HG03442 (cell line): ENCODE measurements around the gene FUS.
"Not testable (repeated sequence)": the region's sequence is repeated elsewhere in the genome, so short reads cannot be mapped to it uniquely, and the experiment has no call there.

ENCODE experiments used
- ATAC-seq: cut with Tn5 transposase; IDR thresholded peaks from one replicate; pipeline ENCODE4 v1.9.1; 2021; ENCODE audit warnings: mild to moderate bottlenecking, moderate library complexity; ENCODE audit not compliant: unreplicated experiment

Gene FUS

GRCh38 chr16:31184888-31185287 is 4.9 kb downstream of the FUS start:
- ATAC-seq, result no peak

DNA sequence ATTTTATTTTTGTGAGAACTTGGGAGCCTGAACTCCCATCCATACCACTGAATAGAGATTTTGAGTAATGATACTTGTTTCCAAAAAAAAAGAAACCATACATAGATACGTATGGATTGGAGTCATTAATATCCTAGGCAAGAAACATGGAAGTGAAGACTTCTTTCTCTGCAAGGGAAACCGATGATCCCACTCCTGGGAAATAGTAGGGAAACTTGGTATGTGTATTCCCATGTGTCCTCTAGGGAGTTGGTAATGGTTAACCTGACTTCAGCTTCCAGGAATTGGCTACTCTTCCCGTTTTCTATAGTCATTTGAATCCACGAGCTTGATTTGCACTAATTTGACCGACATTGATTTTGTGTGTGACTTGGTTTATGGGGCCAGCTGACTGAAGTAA is 5.4 kb downstream of the FUS start:
- ATAC-seq, result no peak

GRCh38 chr16:31186176-31186575 is 6.2 kb downstream of the FUS start:
- ATAC-seq, result no peak

- ATAC-seq, result no peak
Measured at GRCh38 chr16:31186930-31187807, 7.2 kb downstream of the FUS start.

GRCh38 chr16:31187808-31188189 is 7.9 kb downstream of the FUS start:
- no peak for ATAC-seq

DNA sequence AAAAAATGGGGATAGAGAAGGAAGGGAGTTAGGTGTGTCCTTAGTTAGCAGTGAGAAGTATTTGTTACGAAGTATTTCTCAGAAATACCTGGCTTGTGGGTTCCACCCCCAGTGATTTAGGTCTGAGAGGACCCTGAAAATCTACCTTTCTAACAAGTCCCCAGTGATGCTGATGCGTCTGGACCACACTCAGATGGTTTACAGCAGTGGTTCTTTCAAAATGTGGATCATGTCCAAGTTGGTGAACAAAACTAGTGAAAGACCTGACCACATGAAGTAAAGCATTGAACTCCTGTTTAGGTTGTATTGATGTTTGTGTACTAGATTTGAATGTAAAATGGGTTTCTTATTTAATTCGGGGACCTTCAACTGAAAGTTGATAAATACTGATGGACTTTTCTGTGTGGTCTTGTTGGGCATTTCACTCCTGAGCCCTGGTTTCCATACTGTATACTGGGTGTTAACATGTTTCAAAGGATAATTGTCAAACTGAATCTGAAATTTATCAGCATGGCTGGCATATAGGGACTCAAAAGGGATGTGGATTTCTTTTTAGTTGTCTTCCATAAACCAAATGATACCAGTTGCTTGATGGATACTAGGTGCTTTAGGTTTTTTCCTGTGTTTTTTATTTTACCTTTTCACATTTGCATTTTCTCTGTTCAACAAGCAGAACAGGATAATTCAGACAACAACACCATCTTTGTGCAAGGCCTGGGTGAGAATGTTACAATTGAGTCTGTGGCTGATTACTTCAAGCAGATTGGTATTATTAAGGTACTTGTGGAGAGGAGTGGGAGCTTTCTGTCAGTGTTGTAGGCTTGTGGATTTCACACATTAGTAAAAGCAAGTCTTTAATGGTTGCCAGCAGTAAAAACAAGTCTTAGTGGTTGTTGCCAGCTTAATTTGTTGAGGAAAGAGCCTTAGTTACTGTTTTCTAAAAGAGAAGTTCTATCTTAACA is 8.8 kb downstream of the FUS start:
- ATAC-seq, result no peak

- ATAC-seq, result no peak
Measured at GRCh38 chr16:31189412-31189778, 9.5 kb downstream of the FUS start.

DNA sequence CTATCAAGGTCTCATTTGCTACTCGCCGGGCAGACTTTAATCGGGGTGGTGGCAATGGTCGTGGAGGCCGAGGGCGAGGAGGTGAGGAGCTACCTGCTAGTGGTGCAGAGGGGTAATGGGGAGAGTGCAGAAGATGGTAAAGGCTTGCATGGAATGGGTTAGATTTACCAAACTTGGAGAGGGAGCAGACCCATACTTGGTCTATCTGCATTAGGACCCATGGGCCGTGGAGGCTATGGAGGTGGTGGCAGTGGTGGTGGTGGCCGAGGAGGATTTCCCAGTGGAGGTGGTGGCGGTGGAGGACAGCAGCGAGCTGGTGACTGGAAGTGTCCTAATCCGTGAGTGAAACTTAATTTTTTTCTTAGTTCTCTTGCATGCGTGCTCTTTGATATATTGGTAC is 10.1 kb downstream of the FUS start:
- no peak for ATAC-seq

DNA sequence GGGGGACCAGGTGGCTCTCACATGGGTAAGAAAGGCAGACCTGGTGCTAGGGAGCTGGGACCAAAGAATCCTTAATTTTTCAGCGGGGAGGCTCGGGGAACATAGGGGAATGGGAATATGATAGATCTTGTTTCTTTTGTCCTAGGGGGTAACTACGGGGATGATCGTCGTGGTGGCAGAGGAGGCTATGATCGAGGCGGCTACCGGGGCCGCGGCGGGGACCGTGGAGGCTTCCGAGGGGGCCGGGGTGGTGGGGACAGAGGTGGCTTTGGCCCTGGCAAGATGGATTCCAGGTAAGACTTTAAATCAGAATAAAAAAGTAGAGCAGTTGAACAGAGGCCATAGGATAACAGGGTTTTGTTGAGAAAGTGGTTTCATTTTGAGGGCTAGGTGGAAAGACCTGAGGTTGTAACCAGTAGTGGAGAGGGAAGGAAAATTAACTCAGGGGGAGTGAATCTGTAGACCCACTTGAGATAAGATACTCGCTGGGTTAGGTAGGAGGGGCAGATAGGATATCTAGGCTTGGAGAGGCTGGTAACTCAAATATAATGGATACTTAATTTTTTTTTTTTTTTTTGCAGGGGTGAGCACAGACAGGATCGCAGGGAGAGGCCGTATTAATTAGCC is 11.0 kb downstream of the FUS start:
- no peak for ATAC-seq

DNA sequence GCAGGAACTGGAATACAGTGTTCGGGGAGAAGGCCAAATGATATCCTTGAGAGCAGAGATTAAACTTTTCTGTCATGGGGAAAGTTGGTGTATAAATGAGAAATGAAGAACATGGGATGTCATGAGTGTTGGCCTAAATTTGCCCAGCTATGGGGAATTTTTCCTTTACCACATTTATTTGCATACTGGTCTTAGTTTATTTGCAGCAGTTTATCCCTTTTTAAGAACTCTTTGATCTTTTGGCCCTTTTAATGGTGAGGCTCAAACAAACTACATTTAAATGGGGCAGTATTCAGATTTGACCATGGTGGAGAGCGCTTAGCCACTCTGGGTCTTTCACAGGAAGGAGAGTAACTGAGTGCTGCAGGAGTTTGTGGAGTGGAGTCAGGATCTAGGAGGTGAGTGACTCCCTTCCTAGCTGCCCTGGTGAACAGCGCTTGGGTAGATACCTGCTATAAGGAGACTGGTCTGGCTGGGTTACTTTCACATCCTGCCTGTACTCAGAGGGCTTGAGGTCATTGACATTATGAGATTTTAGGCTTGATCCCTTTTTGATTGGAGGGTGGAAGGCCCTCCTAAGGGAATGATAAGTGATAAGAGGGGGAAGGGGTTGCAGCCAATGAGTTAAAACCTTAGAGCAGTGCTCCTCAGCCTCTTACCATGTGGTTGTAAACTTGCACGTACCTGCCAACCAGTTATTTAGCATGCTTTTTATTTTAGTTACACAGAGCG is 11.9 kb downstream of the FUS start:
- ATAC-seq, result no peak

GRCh38 chr16:31192856-31193642 is 13.1 kb downstream of the FUS start:
- no peak for ATAC-seq

DNA sequence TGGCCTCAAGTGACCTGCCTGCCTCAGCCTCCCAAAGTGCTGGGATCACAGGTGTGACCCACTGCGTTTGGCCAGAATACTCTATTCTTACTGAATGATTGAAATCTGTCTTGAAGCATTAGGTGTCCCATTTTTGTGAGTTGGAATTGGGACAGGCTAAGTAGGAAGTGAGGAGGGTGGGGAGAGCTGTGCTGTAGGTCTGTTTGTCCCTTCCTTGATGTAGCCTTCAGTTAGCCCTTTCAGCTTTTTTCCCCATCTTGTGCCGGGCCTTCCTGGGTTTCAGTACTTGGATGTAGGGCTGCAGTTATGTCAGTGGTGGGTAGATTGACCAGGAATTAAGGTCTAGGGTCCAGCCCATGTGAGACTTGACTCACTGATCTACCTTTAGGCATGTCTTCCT is 13.9 kb downstream of the FUS start:
- no peak for ATAC-seq

- no peak for ATAC-seq
Measured at GRCh38 chr16:31194898-31195297, 15.0 kb downstream of the FUS start.

GRCh38 chr16:31195861-31196260 is 15.9 kb downstream of the FUS start:
- ATAC-seq, result not testable (repeated sequence)

DNA sequence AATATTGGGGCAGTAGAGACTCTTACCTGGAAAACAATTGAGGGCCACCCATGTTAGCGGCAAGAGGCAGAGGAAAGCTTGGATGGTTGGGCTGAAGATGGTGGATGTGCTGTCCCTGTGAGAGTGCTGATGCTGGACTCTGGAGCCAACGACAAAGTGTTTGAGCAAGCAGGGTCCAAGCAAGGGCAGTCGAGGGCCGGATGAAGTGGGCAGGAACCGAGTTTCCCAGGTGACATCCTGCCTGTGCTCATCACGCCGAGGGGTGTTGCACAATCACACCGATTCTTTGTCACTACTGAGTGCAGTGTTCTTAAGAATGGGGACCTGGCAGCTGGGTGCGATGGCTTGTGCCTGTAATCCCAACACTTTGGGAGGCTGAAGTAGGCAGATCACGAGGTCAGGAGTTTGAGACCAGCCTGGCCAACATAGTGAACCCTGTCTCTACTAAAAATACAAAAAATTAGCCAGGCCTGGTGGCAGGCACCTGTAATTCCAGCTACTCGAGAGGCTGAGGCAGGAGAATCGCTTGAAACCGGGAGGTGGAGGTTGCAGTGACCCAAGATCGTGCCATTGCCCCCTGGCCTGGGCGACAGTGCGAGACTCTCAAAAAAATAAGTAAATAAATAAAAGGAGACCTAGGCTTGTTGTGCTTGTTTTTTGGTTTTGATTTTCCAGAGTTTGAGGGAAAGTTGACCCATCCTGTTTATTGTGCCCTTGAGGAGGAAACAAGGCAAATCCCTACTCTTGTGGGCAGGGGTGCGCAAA is 16.6 kb downstream of the FUS start:
- no peak for ATAC-seq

GRCh38 chr16:31198207-31198882 is 18.4 kb downstream of the FUS start:
- no peak for ATAC-seq

DNA sequence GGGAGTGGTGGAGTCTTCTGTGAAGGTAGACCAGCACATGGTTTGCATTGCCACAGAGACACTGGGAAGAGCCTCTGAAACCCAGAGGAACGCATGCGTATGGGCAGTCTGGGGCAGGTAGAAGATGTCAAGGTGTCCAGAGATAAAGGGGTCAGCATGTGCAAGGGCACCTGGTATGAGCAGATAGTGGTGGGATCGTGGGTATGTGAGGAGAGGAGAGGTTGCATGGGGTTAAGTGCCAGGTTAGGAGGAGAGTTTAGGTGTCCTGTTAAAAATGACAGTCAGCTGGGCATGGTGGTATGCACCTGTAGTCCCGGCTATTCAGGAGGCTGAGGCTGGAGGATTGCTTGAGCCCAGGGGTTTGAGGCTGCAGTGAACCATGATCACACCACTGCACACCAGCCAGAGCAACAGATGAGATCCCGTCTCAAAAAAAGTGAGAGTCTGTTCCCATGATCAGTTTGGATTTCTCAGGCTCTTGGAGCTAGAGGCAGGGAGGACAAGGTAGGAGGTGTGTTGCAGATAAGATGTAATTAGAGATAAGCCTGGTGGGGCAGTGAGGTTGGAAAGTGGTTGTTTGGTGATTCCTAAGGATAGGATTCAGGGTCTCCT is 19.6 kb downstream of the FUS start:
- no peak for ATAC-seq

- ATAC-seq, result not testable (repeated sequence)
Measured at GRCh38 chr16:31200111-31200510, 20.2 kb downstream of the FUS start.
